HG03575 (cell line): ENCODE data around the gene TARDBP.
"Not testable (repeated sequence)": the region's sequence is repeated elsewhere in the genome, so short reads cannot be mapped to it uniquely, and the experiment has no call there.

Experiments
- ATAC-seq: cut with Tn5 transposase; IDR thresholded peaks from one replicate; pipeline ENCODE4 v1.9.1; 2021; ENCODE audit not compliant: unreplicated experiment, insufficient number of reproducible peaks, low FRiP score; ENCODE audit errors: extremely low read depth

The TARDBP gene

GRCh38 chr1:11037740-11038182 lies 25.3 kb downstream of the TARDBP start:
- no peak for ATAC-seq

GRCh38 chr1:11039351-11040104 lies 27.1 kb downstream of the TARDBP start:
- no peak for ATAC-seq

- not testable (repeated sequence) for ATAC-seq
Measured at GRCh38 chr1:11040105-11040429, 27.6 kb downstream of the TARDBP start.

GRCh38 chr1:11041048-11041447 lies 28.6 kb downstream of the TARDBP start:
- ATAC-seq, result no peak

GRCh38 chr1:11042065-11042464 lies 29.6 kb downstream of the TARDBP start:
- ATAC-seq, result no peak

- ATAC-seq, result no peak
Measured at GRCh38 chr1:11042995-11043874, 30.8 kb downstream of the TARDBP start.

- no peak for ATAC-seq
Measured at GRCh38 chr1:11044086-11044848, 31.8 kb downstream of the TARDBP start.

- no peak for ATAC-seq
Measured at GRCh38 chr1:11044849-11045427, 32.5 kb downstream of the TARDBP start.

- no peak for ATAC-seq
Measured at GRCh38 chr1:11045428-11046269, 33.2 kb downstream of the TARDBP start.

- no peak for ATAC-seq
Measured at GRCh38 chr1:11046270-11046566, 33.8 kb downstream of the TARDBP start.

GRCh38 chr1:11046625-11047365 lies 34.3 kb downstream of the TARDBP start, which contains the start of gene MASP2:
MASP2 (minus strand) TSS chr1:11047239; CDS start chr1:11047207, 32 bp downstream.
- ATAC-seq, result no peak

GRCh38 chr1:11051121-11051520 lies 38.7 kb downstream of the TARDBP start:
- ATAC-seq, result not testable (repeated sequence)

- no peak for ATAC-seq
Measured at GRCh38 chr1:11051781-11052511, 39.5 kb downstream of the TARDBP start.

- no peak for ATAC-seq
Measured at GRCh38 chr1:11052839-11053757, 40.6 kb downstream of the TARDBP start.

- ATAC-seq, result no peak
Measured at GRCh38 chr1:11053758-11054137, 41.3 kb downstream of the TARDBP start.

- no peak for ATAC-seq
Measured at GRCh38 chr1:11054181-11054580, 41.7 kb downstream of the TARDBP start.
